ENCODE data around the gene PTGER2.

DNA sequence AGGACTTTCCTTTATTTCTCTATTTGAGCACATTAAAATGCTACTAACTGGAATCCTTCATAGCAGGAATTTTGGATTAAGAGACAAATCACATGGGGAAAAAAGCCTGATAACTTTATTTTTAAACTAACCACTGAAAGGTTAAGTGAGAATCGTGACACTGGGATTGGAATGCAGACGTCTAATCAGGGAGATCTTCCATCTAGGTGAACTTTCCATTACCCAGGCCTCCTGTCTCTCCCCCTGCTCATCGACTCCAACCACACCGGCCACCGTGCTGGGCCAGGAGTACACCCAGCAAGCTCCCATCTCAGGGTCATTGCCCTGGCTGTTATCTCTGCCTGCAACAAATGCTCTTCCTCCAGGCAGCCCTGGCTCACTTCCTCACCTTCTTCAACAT, 19.0 kb downstream of the PTGER2 start:
- TF ChIP-seq, protein P1, sequence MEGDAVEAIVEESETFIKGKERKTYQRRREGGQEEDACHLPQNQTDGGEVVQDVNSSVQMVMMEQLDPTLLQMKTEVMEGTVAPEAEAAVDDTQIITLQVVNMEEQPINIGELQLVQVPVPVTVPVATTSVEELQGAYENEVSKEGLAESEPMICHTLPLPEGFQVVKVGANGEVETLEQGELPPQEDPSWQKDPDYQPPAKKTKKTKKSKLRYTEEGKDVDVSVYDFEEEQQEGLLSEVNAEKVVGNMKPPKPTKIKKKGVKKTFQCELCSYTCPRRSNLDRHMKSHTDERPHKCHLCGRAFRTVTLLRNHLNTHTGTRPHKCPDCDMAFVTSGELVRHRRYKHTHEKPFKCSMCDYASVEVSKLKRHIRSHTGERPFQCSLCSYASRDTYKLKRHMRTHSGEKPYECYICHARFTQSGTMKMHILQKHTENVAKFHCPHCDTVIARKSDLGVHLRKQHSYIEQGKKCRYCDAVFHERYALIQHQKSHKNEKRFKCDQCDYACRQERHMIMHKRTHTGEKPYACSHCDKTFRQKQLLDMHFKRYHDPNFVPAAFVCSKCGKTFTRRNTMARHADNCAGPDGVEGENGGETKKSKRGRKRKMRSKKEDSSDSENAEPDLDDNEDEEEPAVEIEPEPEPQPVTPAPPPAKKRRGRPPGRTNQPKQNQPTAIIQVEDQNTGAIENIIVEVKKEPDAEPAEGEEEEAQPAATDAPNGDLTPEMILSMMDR (conservative IDR thresholded peaks at IDR 0.05; ENCODE audit: low read length) = no peak
- TF ChIP-seq EZH2phosphoT487 (IDR thresholded peaks at IDR 0.05; ENCODE audit: borderline replicate concordance) = no peak
